ENCODE measurements around the gene MAD1L1. TPM values are rescaled to one million over a fixed set of nuclear protein-coding genes. Genes with fewer than 3 reads are reported as not detected.
"Not testable (repeated sequence)": the region's sequence is repeated elsewhere in the genome, so short reads cannot be mapped to it uniquely, and the experiment has no call there.

The MAD1L1 gene
- total RNA-seq, 2 donors from 2014 or later: 18.9 to 24.9 TPM

GRCh38 chr7:2170576-2171521 is 61.9 kb downstream of the MAD1L1 start:
- intact Hi-C loops (cut with DNase I): no loop called here
- no peak for ATAC-seq
- no peak for DNase-seq

GRCh38 chr7:2169923-2170575 is 62.7 kb downstream of the MAD1L1 start:
- intact Hi-C loops (cut with DNase I): no loop called here
- no peak for DNase-seq
- no peak for ATAC-seq

- no peak for ATAC-seq
- DNase-seq: no peak
- intact Hi-C loops (cut with DNase I): no loop called here
Measured at GRCh38 chr7:2168615-2169311, 64.0 kb downstream of the MAD1L1 start.

- DNase-seq: no peak
- intact Hi-C loops (cut with DNase I): no loop called here
- ATAC-seq: peak in 1 of 2 donors; percentile 37
Measured at GRCh38 chr7:2166625-2167280, 66.0 kb downstream of the MAD1L1 start.

GRCh38 chr7:2165610-2166594 is 66.8 kb downstream of the MAD1L1 start:
- DNase-seq: peak; percentile 42
- ATAC-seq: peak; percentile 16 to 75

GRCh38 chr7:2165239-2165609 is 67.5 kb downstream of the MAD1L1 start:
- peak in 1 of 2 donors; percentile 45 for ATAC-seq
- intact Hi-C loops (cut with DNase I): no loop called here
- DNase-seq: no peak

More at GRCh38 chr7:2165610-2166594, 66.8 kb downstream of the MAD1L1 start:
- intact Hi-C loops (cut with DNase I): no loop called here

GRCh38 chr7:2164646-2165045 is 68.1 kb downstream of the MAD1L1 start:
- ATAC-seq (no peak), DNase-seq (no peak)
- intact Hi-C loops (cut with DNase I): no loop called here

GRCh38 chr7:2163600-2164555 is 68.9 kb downstream of the MAD1L1 start:
- peak in 1 of 2 donors; percentile 73 for ATAC-seq
- intact Hi-C loops (cut with DNase I): no loop called here
- no peak for DNase-seq

- no peak for DNase-seq
- intact Hi-C loops (cut with DNase I): no loop called here
- peak in 1 of 2 donors; percentile 26 for ATAC-seq
Measured at GRCh38 chr7:2162959-2163358, 69.8 kb downstream of the MAD1L1 start.

- ATAC-seq; intact Hi-C loops (cut with DNase I); DNase-seq: not testable (repeated sequence)
Measured at GRCh38 chr7:2162004-2162902, 70.5 kb downstream of the MAD1L1 start.

- DNase-seq: no peak
- intact Hi-C loops (cut with DNase I): loop anchor here in 1 of 2 donors (5.0 kb wide), 1 partner anchor 42 kb away; no protein-coding TSS in a partner anchor
- no peak for ATAC-seq
Measured at GRCh38 chr7:2159176-2159520, 73.6 kb downstream of the MAD1L1 start.

GRCh38 chr7:2158331-2159175 is 74.2 kb downstream of the MAD1L1 start:
- ATAC-seq (no peak), DNase-seq (peak; percentile 12)
- intact Hi-C loops (cut with DNase I): loop anchor here in 1 of 2 donors (5.0 kb wide), 1 partner anchor 41 kb away; no protein-coding TSS in a partner anchor

GRCh38 chr7:2157473-2158279 is 75.1 kb downstream of the MAD1L1 start:
- DNase-seq (peak; percentile 64), ATAC-seq (peak; percentile 80 to 93)
- intact Hi-C loops (cut with DNase I): loop anchor here in 1 of 2 donors (5.0 kb wide), 1 partner anchor 40 kb away; no protein-coding TSS in a partner anchor
